ENCODE data around the gene SRSF1.
"Not testable (repeated sequence)": the region's sequence is repeated elsewhere in the genome, so short reads cannot be mapped to it uniquely, and the experiment has no call there.

SRSF1 gene

GRCh38 chr17:57988301-57989250 lies 18.5 kb downstream of the SRSF1 start:
- peak; percentile 51 to 71 (median 66) for DNase-seq

- peak; percentile 51 to 74 (median 66) for DNase-seq
Observed at GRCh38 chr17:57987581-57988300, 19.3 kb downstream of the SRSF1 start, which contains the start of gene VEZF1. Gene VEZF1 (minus strand): TSS chr17:57988254. CDS start chr17:57988111, 143 bp downstream.

GRCh38 chr17:57986841-57987580 lies 20.0 kb downstream of the SRSF1 start:
- DNase-seq: no peak

- no peak for DNase-seq
Observed at GRCh38 chr17:57985675-57985974, 21.4 kb downstream of the SRSF1 start.

- DNase-seq: no peak
Observed at GRCh38 chr17:57984936-57985674, 21.9 kb downstream of the SRSF1 start.

GRCh38 chr17:57984261-57984890 lies 22.7 kb downstream of the SRSF1 start:
- DNase-seq: no peak

GRCh38 chr17:57983446-57983845 lies 23.6 kb downstream of the SRSF1 start:
- DNase-seq: no peak

GRCh38 chr17:57982452-57983170 lies 24.4 kb downstream of the SRSF1 start:
- DNase-seq: no peak

- DNase-seq: no peak
Observed at GRCh38 chr17:57980522-57980921, 26.5 kb downstream of the SRSF1 start.

- DNase-seq: no peak
Observed at GRCh38 chr17:57979076-57979475, 28.0 kb downstream of the SRSF1 start.

GRCh38 chr17:57976594-57976993 lies 30.5 kb downstream of the SRSF1 start:
- DNase-seq: no peak

GRCh38 chr17:57975044-57975443 lies 32.0 kb downstream of the SRSF1 start:
- no peak for DNase-seq

- DNase-seq: not testable (repeated sequence)
Observed at GRCh38 chr17:57974053-57974824, 32.8 kb downstream of the SRSF1 start.

GRCh38 chr17:57972151-57972550 lies 34.9 kb downstream of the SRSF1 start:
- DNase-seq: no peak

- no peak for DNase-seq
Observed at GRCh38 chr17:57971572-57971971, 35.5 kb downstream of the SRSF1 start.

GRCh38 chr17:57970710-57971109 lies 36.3 kb downstream of the SRSF1 start:
- DNase-seq: no peak

- DNase-seq: no peak
Observed at GRCh38 chr17:57968456-57968855, 38.6 kb downstream of the SRSF1 start.

- DNase-seq: no peak
Observed at GRCh38 chr17:57966875-57967274, 40.2 kb downstream of the SRSF1 start.

GRCh38 chr17:57966246-57966645 lies 40.8 kb downstream of the SRSF1 start:
- DNase-seq: no peak

GRCh38 chr17:57965521-57966160 lies 41.4 kb downstream of the SRSF1 start:
- no peak for DNase-seq
